GM19395 (cell line): ENCODE measurements around the gene PI16.
A peak's percentile ranks its signal among the peaks of the same experiment; 100 is the strongest.

Source experiments
- ATAC-seq: cut with Tn5 transposase; IDR thresholded peaks from one replicate; pipeline ENCODE4 v1.9.1; 2021; ENCODE audit warnings: mild to moderate bottlenecking, moderate library complexity; ENCODE audit not compliant: unreplicated experiment

The PI16 gene, protein sequence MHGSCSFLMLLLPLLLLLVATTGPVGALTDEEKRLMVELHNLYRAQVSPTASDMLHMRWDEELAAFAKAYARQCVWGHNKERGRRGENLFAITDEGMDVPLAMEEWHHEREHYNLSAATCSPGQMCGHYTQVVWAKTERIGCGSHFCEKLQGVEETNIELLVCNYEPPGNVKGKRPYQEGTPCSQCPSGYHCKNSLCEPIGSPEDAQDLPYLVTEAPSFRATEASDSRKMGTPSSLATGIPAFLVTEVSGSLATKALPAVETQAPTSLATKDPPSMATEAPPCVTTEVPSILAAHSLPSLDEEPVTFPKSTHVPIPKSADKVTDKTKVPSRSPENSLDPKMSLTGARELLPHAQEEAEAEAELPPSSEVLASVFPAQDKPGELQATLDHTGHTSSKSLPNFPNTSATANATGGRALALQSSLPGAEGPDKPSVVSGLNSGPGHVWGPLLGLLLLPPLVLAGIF

DNA sequence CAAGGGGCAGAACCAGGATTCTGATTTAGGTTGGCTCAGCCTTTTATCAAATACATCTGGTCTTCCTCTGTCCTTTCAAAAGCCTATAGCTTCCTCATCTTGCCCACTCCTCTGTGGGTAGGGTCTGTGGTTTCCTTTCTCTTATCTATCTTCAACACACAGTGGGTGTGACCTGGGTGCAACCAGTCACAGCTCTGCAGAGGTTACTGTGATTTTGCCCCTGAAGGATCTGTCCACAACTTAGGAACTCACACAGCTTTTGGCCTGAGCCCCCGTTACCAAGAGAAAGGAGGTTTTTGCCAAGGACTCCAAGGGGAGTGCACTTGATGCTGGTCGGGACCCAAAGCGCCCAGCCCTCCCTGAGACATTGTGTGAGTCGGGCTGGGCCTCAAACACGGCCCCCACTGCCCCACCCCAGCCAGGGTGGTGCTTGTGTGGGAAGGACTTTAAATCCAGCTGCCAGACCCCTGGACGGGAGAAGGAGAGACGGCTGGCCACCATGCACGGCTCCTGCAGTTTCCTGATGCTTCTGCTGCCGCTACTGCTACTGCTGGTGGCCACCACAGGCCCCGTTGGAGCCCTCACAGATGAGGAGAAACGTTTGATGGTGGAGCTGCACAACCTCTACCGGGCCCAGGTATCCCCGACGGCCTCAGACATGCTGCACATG, at the start of gene PI16:
Gene PI16, plus strand, starts transcription at position 477 of the 670 bp plus-strand sequence. Its CDS starts 23 bp downstream, at position 500.
- ATAC-seq = no peak

DNA sequence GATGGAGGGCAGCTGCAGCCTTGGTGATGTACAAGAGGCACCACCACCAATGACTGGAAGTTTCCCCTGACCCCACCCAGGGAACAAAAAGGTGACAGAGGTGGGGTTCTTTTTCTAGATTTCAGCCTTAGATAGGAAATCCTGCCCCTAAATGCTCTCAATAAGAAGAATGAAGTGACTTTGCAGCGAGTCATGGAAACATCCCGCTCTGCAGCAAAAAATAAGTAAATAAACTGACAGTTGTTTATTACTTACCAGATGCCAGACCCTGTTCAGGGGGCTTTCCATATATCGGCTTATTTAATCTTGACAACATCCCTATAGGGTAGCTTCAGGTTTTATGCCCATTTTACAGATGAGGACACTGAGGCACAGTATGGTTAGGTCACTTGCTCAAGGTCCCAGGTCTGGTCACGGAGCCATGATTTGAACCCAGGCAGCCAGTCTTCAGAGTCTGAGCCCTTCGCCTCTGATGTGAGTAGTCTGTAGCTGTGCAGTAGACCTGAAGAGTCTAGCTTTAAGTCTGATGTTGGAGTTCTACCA, 49.6 kb upstream of the PI16 start:
- no peak for ATAC-seq

DNA sequence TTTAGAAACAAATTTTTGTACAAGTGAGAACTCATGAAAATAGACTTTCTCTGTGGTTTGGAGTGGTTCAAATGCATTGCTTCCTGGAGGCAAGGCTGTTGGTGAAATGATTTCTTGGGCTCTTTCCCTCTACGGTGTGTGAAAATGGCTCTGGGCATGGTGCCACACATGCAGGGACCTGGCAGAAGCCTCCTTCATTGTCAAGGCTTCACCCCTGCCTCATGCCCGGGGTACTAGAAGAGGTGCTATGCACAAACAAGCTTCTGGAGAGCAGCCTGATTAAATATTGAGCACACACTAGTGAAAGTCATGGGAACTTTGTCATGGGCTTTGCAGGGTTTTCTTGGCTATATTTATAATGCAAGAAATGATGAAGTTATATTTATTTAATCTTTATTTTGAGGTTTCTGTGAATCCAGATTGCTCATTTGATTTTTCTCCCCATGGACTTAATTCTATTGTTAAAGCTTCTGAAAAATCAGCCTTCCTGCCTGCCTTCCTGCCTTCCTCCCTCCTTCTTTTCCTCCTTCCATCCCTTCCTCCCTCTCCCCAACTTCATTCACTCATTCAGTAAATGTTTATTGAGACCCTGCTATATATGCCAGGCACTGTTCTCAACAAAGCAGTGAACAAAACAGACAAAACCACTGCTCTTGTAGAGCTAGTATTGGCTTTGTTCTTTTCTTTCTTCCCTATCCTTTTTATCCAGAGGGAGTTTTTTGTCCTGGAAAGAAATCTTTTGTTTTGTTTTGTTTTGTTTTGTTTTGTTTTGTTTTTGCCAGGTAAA, 47.8 kb upstream of the PI16 start:
- ATAC-seq = no peak

DNA sequence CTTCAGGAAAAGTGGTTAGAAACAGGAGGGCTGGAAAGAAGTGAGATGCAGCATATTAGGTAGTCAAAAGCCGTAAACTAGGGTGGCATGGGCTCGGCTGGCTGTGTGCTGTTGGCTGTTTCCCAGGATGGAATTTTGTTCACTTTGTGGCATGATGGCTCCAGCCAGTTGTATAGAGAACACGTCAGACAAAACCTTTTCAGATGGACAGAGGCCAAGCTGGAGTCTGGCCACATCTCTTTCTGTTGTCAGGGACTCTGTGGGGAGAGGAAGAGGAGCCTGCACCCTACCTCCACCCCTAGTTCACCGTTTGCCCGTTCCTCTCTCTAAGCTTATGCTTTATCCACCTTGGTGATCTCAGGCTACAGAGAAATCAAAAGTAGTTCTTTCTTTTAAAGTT, 46.8 kb upstream of the PI16 start:
- ATAC-seq = no peak

DNA sequence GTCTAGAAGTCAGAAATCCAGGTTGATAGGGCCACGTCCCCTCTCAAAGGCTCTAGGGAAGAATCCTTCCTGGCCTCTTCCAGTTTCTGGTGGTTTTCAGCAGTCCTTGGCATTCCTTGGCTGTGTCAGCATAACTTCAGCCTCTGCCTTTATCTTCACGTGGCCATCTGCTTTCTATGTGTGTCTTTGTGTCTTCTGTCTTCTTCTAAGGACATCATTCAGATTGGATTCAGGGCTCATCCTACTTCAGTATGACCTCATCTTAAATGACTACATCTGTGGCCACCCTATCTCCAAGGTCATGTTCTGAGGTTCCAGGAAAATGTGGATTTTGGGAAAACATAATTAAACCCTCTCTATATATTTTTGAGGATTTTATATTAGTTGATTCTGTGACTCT, 45.8 kb upstream of the PI16 start:
- ATAC-seq = no peak

DNA sequence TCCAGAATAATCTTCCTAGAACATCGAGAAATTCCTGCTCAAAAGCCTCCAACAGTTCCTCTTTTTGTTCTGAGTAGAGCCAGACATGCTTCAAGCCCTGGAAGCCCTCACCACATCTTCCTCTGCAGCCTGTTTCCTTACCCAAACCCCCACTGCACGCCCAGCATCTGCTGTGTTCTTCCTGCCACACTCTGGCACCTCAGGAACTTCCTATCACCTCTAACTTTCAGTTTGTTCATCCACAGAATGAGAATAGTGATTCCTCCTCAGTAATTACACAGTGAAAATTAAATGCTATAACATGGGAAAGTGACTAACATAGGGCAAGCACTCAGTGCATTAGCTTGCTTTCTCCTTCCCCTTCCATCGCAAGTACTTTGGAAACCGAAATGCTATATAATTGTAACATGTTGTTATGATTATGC, 42.5 kb upstream of the PI16 start:
- ATAC-seq = peak; percentile 33

DNA sequence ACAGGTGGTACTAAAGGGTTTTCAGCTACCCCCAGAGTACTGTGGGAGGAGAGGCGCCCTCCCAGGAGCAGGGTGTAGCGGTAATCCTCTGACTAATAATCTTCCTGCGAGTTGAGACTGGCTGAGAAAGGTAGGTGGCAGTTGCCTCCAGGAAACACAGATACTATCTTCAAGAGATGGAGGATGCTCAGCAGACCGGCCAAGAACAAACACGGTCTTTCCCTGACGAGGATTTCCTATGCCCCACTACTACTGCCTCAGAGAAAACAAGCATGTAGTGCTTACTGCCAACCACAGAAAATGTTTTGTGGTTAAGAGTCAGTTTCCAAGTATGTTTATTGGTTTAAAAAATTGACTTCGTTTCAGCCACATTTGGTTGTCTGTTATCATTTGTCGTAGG, 42.0 kb upstream of the PI16 start:
- ATAC-seq = peak; percentile 96

DNA sequence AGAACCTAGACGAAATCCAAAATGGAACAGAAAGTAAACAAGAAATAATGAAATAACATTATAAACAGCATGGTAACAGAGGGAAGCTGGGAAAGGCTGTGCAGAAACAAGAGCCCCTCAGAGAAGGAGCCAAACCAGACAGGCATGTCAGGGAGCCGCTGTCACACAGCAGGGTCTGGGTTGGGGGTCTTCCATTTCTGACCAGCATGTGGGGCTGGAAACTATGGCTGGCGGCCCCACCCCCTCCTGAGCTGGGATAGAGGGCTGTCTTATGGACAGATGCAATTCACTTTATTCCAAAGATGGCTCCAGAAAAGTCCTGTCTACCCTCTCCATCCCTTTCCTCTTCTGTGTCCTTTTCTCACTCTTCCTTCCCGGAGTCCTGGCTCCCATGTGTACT, 41.5 kb upstream of the PI16 start:
- ATAC-seq = peak; percentile 15

DNA sequence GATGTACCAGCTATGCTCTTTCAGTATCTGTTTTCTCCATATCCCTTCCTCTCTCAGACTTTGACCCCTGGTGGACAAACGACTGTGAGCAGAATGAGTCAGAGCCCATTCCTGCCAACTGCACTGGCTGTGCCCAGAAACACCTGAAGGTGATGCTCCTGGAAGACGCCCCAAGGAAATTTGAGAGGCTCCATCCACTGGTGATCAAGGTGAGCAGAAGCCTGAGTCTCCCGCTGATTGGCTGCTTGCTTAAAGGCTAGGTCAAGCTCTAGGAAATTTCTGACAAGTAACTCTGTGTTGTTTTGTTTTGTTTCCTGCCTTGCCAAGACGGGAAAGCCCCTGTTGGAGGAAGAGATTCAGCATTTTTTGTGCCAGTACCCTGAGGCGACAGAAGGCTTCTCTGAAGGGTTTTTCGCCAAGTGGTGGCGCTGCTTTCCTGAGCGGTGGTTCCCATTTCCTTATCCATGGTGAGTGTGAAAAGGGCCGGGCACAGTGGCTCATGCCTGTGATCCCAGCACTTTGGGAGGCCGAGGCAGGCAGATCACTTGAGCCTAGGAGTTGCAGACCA, 40.2 kb upstream of the PI16 start:
- no peak for ATAC-seq

DNA sequence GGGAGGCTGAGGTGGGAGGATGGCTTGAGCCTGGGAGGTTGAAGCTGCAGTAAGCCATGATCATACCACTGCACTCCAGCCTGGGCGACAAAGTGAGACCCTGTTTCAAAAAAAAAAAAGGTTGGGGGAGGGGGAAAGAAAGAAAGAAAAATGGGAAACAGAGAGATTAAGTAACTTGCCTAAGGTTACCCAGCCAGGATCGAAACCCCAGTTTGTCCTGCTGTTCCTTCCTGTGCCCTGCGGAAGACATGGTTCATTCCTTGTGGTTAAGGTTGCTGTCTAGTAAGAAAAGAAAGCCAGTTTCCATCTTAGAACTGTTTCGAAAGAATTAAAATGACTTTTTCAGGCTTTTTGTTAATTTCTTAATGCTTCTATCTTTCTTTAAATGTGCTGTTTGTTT, 38.9 kb upstream of the PI16 start:
- ATAC-seq = no peak

DNA sequence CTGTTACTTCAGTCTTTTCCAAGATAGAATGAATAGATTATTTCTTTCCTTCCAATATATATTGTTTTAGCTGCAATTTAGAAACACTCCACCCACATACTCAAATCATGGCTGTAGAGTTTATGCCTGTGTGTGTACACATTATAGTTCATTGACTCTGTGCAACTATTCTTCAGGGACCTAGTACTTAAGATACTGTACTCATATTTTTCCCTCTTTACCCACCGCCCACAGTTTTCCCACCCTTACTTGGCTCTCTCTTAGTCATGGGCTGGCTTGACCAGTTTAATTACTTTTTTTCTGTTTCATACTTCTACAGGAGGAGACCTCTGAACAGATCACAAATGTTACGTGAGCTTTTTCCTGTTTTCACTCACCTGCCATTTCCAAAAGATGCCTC, 38.4 kb upstream of the PI16 start:
- no peak for ATAC-seq

DNA sequence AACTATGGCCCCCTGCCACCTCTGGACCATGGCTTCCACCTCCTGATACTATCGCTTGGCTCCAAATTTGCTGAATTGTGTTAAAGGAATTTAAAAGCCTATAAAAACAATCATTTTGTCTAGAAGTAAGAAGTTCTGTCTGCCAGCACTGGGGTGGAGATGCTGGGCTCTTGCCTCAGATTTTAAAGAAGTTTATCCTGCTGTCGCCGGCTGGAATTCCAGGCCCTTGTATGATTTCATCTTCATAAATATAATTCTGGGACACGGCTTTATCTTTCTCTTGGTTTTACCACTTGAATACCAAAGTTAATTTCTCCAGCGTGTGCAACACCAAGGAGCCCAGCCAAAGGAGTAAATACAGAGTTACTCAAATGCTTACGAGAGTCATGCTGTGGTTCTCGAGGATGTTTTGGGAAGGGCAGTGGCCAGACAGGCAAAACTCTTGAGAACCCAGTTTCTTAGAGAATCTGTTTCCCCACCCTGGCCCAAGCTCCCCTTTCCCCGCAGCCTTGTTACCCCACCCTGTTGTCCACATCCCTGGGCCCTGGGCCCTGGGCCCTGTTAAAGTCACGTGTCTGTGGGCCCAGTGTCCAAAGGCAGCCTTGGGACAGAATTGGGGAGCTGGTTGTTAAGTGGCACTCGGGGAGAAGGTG, 36.9 kb upstream of the PI16 start:
- no peak for ATAC-seq

DNA sequence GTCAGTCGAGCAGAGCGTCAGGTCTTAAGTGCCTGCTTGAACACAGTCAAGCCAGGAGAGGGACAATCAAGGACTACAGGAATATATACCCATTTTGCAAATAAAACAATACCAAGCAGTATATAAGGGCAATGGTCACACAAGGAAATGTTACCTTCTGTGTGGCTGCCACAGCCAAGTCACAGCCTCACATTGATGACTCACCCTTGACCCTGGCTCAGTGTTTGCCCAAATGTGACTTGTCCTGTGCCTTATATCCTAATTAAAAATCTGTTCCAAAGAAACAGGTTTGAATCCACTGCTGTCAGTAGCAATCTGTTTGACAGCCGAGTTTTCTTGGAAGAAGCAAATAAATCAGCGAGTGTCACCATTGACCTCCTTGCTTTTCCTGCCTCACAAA, 34.5 kb upstream of the PI16 start:
- ATAC-seq = no peak

DNA sequence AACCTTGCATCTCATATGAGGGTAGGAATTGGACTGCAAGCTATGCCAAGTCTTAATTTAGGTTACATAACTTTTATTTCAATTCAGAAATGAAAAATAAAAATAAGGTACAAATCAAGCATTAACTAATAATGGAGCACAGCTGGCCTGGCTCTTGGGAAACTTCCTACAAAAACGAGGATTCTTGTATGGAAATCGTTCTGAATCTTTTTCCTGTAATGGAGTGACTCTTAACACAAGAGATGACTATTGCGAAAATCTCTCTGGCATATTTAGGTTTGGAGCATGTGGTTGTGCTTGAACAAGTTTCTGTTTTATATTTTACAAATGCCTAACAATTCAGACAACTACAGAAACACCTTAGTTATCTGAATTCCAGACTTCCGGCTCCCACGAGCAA, 34.0 kb upstream of the PI16 start:
- no peak for ATAC-seq

DNA sequence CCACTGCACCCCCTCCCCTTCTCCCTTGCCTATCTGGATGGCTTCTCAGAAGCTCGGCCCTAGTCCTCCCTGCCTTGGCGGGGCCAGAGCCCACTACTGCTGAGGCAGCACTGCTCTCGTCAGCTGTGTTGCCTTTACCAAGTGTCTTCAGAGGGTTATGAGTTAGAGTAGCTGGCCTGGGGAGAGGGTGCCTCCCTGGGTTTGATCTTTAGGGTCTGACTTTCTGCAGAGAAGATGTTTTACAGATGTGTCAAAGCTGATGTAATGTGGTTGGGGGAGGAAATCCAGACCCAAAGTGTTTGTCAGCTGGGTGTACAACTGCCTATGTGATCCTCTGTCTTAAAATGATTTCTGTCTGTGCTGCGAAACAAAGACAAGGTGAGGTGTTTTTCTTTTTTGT, 30.4 kb upstream of the PI16 start:
- no peak for ATAC-seq

DNA sequence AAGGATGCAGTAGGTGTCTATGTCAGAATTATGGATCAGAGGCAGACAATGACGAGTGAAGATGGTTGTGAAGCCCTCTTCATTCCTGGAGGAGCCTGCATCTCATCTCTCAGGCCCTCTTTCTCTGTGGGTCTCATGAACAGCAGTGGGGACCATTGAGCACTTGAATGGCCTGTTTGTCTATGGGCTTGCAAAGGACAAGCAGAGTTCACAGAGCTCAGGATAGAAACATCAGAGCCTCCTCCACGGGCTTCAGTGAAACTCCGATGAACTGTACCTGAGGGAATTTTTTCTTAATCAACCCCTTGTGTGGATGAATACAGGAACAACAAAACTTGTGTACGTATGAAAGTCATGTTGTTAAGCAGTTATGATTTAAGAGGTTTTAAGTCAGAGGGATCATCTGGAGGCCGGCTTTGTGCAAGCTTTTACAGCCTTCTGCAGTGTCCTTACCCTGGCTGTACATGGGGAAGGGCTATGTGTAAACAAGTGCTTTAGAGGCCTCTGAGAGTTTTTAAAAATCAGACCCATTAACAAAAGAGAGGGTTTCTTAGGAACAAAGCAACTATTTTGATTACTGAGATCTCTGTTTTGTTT, 29.7 kb upstream of the PI16 start:
- no peak for ATAC-seq

DNA sequence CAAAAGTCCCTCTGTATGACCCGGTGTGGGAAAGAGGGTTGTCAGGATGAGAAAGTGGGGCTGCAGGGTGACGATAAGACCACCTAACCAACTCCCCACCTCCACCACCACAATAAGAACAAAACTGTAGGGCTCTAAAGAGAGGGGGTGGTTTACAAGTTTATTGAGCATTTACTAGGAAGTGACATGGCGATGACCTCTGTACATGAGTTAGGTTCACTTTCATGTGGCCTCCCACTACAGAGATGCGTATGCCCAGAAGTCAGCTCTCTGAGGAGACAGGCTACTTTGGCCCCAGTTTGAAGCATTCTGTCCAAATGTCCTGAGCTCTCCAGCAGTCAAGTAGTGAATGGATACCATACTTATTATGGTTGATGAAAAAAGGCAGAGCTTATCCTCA, 28.7 kb upstream of the PI16 start:
- ATAC-seq = no peak

DNA sequence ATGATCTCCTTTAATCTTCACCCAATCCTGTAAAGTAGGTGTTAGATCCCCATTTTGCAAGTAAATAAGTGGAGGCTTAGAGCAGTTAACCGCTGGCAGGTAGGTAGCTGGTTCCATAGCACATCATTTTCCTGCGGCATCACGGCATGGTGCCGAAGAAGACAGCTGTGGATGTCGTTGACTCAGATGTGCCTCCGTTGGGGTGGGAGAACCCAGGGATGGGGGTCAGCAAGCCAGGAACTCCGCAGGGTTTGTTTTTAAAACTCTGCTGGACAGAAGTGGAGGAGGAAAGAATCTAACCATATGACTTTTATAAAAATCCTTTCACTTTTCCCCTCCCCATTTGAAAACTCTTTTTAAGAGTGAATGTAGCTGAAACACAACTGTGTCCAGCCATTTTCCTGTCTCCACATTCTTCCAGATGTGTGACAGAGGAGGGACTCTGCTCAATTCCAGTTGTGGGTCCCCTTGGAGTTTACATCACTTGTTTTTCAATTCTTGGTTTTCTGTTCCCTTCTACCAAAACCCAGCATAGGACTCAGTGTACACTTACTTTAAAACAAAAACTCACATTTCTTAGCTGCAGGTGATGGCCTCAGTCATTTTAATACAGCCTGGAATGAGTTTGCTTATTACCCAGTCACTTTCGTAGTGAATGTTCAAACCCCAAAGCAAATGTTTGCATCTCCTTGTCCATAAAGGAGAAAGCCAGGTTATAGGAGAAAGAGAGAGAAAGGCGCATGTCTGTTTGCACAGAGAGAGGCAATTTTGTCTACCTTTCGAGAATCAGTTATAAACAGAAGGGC, 27.6 kb upstream of the PI16 start:
- no peak for ATAC-seq
